Endothelial cell of umbilical vein (primary cell): ENCODE data around the gene ESPN.

Experiments used
- CTCF ChIP-seq, 2 donors: IDR thresholded peaks; 1 replicate in 1 of 2; 2 replicates in 1 of 2; pipeline ENCODE4 v1.5.1; 2011; ENCODE audit warnings: low read length in 2 of 2, mild to moderate bottlenecking in 2 of 2, moderate library complexity in 2 of 2, control low read depth in 1 of 2, inconsistent platforms in 1 of 2, low read depth in 1 of 2; ENCODE audit not compliant: insufficient read depth in 1 of 2; ENCODE audit errors: extremely low read depth in 1 of 2
- EZH2 ChIP-seq: IDR thresholded peaks from 2 replicates; pipeline ENCODE4 v1.6.1; 2012; ENCODE audit warnings: borderline replicate concordance, low read depth, mild to moderate bottlenecking, moderate library complexity, low read length, inconsistent platforms; ENCODE audit not compliant: severe bottlenecking
- FOS ChIP-seq: IDR thresholded peaks from 2 replicates; pipeline ENCODE4 v1.6.1; 2011; ENCODE audit warnings: mild to moderate bottlenecking, low read length, moderate library complexity, borderline replicate concordance; ENCODE audit not compliant: insufficient read depth
- JUN ChIP-seq: IDR thresholded peaks from 2 replicates; pipeline ENCODE4 v1.6.1; 2011; ENCODE audit warnings: borderline replicate concordance, low read depth; ENCODE audit not compliant: insufficient read length, insufficient read depth
- MAX ChIP-seq: IDR thresholded peaks from 2 replicates; pipeline ENCODE4 v1.6.1; 2011; ENCODE audit not compliant: insufficient read depth, insufficient read length
- MYC ChIP-seq: IDR thresholded peaks from one replicate; pipeline ENCODE4 v1.6.1; 2011; ENCODE audit warnings: mild to moderate bottlenecking, low read depth, low read length
- POLR2A ChIP-seq: IDR thresholded peaks from 2 replicates; pipeline ENCODE4 v1.6.1; 2012; ENCODE audit warnings: low read depth, mild to moderate bottlenecking, control low read depth, low read length
- POLR2AphosphoS5 ChIP-seq: IDR thresholded peaks from 2 replicates; pipeline ENCODE4 v1.6.1; 2012; ENCODE audit warnings: low read depth, mild to moderate bottlenecking, control low read depth, low read length, moderate library complexity; ENCODE audit not compliant: insufficient read depth

GRCh38 chr1:6410248-6410893, 14.2 kb upstream of the ESPN start:
- TF ChIP-seq CTCF (IDR thresholded peaks at IDR 0.05; ENCODE audit: extremely low read depth in 1 of 2, insufficient read depth in 1 of 2, low read depth in 1 of 2, low read length in 2 of 2) (no peak), EZH2 (no peak), MYC (no peak), FOS (no peak), POLR2A (no peak), POLR2AphosphoS5 (no peak), JUN (no peak), MAX (no peak)
